Stimulated activated CD8-positive, alpha-beta memory T cell treated with anti-CD3 and anti-CD28 coated beads, Interleukin-12 subunit alpha, Interleukin-12 subunit beta, amount 100 ng/mL, for 4 hours (primary cell): ENCODE data around the gene LRRFIP1.

Source experiments
- DNase-seq: peaks from one replicate; pipeline ENCODE4 v3.0.0-alpha.2; 2020; ENCODE audit warnings: low read depth

LRRFIP1 gene

DNA sequence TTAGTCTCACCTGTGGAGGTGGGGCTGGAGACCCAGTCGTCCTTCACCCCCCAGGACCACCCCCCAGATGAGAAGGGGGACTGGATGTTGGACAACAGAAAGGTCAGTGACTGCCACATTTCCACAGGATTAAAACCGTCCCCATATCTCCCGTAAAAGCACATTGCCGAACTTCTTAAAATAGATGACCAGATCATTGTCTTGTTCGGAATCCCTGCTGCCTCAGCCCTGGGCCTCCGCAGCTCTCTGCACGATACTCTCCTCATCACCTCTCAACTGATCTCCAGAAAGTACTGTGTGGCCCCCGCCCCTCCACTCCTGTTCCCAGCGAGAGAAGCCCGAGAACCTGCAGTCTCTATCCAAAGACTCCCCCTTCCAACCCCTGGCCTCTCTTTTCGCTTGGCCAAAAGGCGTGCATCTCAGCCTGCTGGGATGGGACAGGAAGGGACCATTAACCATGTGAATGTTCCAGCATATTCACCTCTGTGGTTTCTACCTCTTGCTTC, 13.2 kb downstream of the LRRFIP1 start:
- DNase-seq, result no peak

DNA sequence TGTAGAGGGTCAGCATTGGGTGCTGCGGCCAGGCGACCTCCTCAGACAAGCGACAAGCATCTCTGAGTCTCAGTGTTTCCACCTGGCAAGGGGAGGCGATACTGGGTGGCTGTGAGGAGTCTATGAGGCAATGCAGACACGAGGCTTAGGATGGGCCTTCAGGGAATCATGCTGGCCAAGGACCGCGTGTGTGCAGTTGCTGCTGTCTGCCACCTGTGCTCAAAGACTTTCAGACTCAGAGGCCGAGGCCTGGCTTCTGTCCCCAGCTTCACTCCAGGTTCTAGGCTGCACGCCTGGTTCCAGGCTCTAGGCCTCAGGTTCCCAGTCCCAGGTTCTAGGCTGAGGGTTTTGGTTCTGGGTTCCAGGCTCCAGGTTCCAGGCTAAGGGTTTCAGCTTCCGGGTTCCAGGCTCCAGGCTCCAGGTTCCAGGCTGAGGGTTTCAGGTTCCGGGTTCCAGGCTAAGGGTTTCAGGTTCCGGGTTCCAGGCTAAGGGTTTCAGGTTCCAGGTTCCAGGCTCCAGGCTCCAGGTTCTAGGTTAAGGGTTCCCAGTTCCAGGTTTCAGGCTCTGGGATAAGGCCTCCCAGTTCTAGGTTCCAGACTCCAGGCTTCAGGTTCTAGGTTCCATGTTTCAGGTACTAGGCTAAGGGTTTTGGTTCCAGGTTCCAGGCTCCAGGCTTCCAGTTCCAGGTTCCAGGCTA, 14.8 kb downstream of the LRRFIP1 start:
- no peak for DNase-seq

DNA sequence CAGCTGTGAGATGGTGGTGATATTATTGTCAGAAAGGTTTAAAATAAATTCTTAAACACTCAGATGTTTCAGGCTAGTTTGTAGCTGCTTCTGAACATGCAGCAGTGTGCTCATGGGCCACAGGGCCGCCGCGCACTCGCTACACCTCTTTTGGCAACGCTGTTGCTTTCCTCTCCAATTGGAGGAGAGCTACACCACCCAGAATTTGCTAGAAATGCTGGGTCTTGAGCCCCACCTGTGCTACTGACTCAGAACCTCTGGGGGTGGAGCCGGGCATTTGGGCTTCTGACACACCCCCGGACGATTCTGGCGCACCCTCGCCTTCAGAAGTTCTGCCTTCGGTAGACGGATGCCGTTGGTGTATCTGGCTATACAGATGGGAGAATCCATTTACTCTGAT, 15.7 kb downstream of the LRRFIP1 start:
- no peak for DNase-seq

DNA sequence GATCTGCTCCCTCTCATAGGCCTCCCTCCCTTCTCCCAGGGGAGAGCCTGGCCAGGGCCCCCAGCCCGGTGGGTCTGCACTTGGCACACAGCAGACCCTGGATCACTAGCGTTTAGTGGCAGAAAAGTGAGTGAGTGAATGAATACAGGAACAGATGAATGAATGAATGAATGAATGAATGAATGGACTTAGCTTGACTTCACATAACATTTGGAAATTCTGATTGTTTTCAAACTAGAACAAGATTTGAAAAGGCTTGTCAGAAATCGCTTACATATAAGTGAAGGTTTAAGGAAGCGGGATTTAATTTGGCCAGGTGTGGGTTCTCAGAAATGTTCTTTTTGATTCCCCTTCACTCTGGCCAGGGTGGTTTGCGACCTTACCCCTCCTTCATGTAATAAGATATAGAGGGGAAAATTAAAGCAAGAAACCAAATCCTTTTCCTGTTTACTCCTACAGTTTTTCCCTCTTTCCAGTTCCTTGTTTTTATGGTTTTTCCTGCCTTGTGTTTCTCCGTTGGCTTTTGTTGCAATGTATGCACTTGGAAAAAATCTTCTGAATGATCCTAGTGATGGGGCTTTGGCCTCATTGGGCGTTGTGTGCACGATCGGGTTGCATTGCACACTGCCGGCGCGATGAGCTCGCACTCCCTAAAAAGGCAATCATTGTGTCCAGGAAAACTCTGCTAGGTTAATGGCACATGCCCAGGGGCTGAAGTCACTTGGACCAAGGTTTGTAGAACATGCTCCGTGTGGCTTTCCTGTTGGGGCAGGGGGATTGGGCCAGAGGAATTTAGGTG, 16.4 kb downstream of the LRRFIP1 start:
- no peak for DNase-seq

DNA sequence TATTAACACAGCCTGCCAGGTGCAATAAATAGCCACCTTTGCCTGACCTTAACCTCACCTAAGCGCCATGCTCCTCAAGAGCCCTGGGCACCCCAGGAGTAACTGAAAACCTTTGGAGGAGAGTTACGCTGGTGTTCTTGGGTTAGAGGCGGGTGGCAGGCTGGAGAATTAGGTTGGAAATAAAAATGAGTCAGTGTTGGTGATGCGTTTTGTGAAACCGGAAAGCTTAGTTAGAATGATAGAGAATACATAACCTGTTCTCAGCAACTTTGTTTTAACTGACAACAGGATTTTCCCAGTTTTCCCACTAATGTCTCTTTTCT, 17.0 kb downstream of the LRRFIP1 start:
- no peak for DNase-seq

DNA sequence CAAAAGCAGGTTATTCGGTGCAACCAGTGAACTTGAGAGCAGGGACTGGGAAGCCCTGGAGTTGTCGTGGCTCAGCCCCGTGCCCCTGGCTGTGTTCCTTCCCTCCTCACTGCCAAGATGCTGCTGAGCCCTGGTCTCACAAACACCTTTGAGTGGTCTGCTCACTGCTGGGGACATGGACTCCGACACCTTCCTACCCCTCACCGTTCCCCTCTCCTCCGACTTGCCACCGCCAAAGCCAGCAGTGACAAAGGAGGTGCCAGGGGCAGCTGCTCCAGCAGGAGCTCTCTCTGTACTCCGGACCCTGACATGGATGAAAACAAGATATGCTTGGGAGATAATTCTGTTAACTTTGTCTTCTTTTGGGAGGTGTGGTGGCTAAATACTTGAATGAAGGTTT, 17.9 kb downstream of the LRRFIP1 start:
- no peak for DNase-seq

DNA sequence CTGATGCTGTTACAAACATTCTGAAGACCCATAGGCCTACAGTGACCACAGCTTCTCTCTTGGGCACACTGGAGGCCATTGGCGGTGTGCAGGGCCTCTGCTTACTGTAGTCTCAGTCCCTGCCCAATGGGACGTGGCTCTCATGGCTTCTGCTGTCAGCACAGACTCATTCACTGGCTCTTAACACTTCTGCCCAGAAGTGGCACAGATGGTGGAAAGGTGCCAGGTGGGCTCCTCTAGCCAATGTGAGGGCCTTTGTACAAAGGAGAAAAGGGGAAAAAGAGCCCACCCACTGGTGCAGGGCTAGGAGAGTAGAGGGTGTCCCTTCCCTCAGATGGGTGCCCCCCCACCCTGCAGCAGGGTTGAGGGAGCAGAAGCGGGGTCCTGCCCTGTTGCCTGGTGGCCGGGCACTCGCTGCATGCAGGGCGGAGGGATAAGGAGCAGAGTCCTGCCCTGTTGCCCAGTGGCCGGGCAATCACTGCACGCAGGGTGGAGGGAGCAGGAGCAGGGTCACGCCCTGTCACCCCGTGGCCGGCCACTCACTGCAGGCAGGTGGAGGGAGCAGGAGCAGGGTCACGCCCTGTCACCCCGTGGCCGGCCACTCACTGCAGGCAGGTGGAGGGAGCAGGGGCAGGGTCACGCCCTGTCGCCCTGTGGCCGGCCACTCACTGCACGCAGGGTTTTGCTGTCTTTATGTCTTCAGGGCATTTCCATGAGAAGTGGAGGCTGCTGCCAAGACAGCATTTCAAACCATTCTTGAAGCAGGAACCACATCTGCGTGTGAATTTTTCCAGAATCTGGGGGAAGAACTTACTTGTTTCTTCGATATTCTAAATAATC, 20.0 kb downstream of the LRRFIP1 start:
- DNase-seq, result no peak

DNA sequence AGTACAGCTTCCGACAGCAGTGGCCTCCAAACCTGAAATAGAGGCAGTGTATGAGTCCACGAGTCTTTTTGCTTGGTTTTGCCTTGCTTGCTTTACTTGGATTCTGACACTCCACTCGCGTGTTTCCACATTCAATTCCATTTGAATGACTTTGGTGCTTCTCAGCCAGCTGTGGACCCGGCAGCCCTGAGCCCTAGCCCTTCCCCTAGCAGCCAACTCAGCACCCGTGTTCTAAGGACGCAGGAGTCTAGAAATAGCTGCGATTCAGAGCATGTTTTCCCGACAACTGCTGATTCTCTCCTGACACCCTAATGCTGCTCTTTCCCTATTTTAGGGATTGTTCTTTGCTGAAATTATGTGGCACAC, 20.6 kb downstream of the LRRFIP1 start:
- DNase-seq, result no peak

DNA sequence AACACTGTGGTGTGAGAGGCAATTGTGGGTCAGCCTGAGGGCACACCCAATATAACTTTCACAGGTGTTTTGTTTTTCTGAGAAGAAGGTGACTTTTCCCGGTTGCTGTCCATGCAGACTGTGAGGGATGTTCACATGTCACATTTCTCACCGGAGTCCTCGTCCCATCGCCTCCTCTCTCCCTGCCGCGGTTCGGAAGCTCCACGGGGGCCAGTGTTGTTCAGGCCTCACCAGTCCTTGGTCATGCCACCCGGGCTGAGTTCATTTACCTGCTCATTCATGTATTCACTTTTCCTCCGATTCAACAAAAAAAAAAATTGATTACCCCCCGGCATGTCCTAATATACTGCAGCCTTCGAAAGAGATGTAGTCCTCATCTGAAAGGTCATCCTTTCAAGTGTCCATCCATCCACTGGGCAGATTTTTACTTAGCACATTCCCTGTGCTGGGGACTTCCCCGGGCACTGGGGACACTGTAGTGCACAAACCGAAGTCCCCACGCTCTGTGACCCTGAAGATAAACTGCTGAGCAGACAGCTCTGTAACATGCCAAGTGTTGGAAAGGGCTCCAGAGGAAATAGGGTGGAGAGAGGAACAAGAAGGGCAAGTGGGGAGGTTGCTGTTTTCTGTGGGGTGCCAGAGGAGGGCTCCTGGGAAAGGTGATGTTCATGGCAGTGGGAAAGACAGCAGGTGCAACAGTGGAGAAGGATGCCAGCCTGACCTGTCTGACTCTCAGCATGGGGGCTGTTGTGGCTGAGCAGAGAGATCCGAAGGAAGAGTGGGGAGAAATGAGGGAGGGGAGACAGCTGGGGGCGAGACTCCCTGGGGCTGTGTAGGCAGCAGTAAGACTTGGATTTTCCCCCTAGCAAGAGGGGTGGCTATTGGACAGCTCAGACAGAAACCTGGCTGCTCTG, 22.4 kb downstream of the LRRFIP1 start:
- DNase-seq, result no peak

DNA sequence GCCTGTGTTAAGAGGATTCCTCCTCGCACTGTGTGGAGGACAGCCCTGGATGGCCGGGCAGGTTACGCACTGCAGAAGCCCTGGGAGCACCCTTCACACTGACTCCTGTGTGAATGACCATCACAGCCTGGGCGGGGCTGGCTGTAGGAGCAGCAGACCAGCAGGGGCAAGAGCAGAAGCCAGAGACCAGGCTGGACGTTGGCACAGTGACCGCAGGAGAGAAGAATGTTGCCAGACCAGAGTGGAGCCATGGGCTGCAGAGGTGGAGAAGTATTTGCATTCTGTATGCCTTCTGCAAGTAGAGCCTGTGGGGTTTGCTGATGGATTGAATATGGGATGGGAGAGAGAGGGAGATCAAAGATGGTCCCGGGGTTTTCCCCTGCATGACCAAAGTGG, 23.1 kb downstream of the LRRFIP1 start:
- no peak for DNase-seq

DNA sequence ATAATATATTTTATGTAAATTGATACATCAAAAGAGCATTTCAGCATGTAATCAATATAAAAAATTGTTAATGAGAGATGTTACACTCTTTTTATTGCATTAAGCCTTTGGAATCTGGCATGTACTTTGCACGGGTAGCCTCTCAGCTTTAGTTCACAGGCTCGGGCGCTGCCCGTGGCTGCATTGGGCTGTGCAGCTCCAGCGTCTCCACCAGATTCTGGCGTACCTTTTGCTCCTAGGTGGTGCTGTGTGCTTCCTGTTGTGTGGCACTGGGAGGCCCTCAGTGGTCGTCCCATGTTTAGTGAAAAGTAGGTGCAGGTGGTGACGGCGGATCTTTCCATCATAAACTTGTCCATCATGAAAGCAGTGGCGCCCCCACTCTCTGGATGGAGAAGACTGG, 24.4 kb downstream of the LRRFIP1 start:
- no peak for DNase-seq

DNA sequence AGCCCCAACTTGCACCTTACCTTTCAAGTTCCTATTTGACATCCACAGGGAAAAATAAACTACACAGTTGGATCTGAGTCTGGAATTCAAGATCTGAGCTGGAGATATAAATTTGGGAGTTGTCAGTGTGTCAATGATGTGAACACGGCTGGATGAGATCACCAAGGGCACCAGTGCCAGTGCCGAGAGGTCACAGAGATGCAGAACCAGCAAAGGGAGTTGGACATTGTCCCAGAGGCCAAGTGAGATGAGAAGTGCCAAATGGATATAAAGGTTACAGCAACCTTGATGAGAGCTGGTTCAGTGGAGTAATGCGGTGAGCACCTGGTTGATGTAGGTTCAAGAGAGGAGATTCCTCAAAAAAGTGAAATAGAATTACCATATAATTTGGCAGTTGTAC, 24.8 kb downstream of the LRRFIP1 start:
- no peak for DNase-seq

DNA sequence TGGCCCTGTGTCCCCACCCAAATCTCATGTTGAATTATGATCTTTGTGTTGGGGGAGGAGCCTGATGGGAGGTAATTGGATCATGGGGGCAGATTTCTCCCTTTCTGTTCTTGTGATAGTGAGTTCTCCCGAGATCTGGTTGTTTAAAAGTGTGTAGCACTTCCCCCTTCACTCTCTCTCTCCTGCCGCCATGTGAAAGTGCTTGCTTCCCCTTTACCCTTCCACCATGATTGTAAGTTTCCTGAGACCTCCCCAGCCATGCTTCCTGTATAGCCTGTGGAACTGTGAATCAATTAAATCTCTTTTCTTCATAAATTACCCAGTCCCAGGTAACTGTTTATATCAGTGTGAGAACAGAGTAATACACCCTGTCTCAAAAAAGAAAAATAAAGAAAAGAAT, 25.5 kb downstream of the LRRFIP1 start:
- DNase-seq, result no peak

DNA sequence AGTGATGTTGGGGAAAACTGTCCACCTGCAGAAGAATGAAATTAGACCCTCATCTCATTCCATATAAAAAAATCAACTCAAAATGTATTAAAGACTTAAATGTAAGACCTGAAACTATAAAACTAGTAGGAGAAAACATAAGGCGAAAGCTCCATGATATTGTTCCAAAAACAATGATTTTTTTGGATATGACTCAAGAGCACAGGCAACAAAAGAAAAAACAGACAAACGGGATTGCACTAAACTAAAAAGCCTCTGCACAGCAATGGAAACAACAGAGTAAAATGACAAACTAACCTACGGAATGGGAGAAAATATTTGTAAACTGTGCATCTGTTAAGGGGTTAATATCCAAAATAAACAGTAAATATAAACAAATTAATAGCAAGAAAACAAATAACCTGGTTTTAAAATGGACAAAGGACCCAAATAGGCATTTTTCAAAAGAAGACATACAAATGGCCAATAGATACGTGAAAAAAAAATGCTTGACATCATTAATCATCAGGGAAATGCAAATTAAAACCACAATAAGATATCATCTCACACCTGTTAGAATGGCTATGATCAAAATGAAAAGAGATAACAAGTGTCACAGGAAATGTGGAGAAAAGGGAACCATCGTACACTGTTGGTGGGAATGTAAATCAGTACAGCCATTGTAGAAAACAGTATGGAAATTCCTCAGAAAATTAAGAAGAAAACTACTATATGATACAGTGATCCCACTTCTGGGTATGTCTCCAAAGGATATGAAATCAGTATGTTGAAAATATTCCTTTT, 26.6 kb downstream of the LRRFIP1 start:
- no peak for DNase-seq

DNA sequence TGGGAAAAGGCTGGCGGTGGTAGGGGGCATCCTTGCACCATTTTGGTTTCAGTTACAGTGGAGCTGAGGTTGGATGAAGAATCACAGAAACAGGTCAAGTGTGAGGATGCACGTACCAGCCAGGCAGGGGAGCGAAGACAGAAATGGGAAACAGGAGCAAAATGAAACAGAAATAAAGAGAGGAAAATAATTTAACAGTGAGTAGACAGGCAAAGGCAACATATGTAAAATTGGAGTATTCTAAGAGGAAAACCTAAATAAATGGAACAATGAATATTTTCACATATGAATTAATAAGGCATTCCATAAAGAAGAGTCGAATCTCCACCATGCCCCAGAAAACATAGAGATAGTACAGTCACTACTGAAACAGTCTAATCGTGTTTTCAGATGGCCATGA, 29.7 kb downstream of the LRRFIP1 start:
- no peak for DNase-seq

DNA sequence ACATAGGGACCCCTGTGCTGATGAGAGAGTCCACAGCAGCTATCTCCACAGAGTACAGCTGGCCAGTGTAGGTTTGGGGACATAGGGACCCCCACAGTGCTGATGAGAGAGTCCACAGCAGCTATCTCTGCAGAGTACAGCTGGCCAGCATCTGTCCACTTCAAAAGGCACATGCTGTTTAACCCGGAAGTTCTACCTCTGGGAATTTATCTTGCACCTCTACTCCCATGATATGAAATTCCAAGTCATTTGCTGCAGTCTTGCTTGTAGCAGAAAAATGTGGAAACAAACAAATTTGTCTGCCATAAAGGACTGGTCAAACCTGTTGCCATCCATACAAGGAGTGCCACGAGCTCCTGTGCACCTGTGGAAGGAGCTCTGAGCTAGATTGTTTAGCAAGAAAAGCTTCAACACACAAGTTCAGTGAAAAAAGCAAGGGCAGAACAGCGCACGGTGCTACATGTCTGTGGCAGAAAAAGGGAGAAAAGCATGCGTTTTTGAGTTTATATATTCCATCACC, 33.1 kb downstream of the LRRFIP1 start:
- no peak for DNase-seq

DNA sequence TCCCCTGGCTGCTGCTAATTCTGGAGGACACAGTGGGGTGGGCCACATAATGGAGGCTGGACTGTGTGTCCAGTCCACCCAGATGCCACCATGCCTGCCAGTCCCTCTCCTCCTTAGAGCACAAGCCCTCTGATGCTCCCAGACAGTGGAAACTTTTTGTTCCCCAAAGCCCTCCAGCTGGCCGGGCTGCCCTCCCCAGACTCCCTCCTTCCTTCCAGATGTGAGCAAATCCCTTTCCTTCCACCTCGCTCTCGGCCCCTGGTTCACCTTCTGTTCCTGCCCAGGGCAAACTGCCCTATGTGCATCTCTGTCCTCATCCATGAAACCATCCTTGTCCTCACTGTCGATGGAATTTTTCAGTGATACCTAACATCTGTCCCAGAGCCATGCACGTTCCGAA, 33.9 kb downstream of the LRRFIP1 start:
- DNase-seq, result no peak

DNA sequence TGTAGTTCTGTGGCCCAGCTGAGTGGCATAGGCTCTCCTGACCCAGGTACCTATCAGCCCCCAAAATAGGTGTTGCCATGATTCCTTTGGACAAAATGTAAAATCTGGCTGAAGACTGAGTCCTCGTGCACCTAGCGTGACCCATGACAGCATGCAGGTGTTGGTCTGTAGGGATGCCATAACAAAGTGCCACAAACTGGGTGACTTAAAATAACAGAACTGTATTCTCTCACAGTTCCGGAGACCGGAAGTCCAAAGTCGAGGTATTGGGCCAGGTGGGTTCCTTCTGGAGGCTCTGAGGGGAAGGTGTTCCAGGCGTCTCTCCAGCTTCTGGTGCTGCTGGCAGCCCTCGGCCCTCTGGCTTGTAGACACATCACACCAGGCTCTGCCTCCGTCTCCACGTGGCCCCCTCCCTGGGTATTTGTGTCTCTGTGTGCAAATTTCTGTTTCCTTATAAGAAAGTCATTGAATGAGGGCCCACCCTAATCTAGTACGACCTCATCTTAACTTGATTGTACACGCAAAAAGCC, 34.5 kb downstream of the LRRFIP1 start:
- no peak for DNase-seq

DNA sequence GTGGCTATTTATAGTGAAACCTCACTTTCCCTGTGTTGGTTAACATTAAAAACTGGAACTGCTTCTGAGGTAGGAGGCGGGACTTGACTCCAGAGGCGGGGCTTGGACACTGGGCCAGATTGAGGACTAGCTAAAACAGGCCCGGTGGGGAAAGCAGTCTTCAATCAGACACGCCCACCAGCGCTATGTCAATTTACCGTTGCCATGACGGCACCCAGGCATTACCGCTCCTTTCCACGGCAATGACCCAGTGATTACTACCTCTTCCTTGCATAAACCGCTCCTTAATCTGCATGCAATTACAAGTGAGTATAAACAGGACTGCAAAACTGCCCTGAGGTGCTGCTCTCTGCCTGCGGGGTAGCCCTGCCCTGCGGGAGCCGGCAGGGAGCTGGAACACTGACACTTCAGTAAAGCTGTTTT, 35.3 kb downstream of the LRRFIP1 start:
- peak; percentile 20 for DNase-seq

DNA sequence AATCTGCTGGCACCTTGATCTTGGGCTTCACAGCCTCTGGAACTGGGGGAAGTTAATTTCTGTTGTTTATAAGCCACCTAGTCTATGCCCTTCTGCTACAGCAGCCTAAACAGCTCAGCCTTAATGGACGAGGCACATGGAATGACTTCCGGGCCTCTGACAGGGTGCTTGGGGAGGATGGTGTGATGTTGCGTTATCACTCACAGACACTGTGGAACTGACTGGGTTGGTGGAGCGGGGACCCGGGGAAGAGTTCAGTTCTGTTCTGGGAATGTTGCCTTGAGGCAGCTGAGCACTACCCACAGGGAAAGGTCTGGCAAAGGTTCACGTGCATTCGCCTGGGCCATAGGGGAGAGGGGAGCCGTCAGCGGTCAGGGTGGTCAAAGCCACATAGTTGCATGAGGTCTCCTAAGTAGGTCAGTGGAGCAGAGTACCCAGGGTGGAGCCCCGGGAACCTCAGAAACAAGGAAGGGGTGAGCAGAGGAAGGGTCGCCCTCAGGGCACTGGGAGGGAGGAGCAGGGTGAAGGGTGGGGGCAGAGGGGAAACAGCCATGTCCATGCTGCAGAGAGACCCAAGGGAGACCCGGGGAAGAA, 36.2 kb downstream of the LRRFIP1 start:
- DNase-seq, result no peak
